Endothelial cell of umbilical vein (primary cell): ENCODE results near the gene C1QL4.
"Not testable (repeated sequence)": the region's sequence is repeated elsewhere in the genome, so short reads cannot be mapped to it uniquely, and the experiment has no call there.

Source experiments
- CTCF ChIP-seq, 2 donors: IDR thresholded peaks; 1 replicate in 1 of 2; 2 replicates in 1 of 2; pipeline ENCODE4 v1.5.1; 2011; ENCODE audit warnings: low read length in 2 of 2, mild to moderate bottlenecking in 2 of 2, moderate library complexity in 2 of 2, control low read depth in 1 of 2, inconsistent platforms in 1 of 2, low read depth in 1 of 2; ENCODE audit not compliant: insufficient read depth in 1 of 2; ENCODE audit errors: extremely low read depth in 1 of 2
- GATA2 ChIP-seq: IDR thresholded peaks from 2 replicates; pipeline ENCODE4 v1.7.0; 2011; ENCODE audit warnings: low read depth, mild to moderate bottlenecking, moderate library complexity, mixed read lengths, low read length; ENCODE audit not compliant: insufficient read length, insufficient read depth
- JUN ChIP-seq: IDR thresholded peaks from 2 replicates; pipeline ENCODE4 v1.6.1; 2011; ENCODE audit warnings: borderline replicate concordance, low read depth; ENCODE audit not compliant: insufficient read length, insufficient read depth
- MAX ChIP-seq: IDR thresholded peaks from 2 replicates; pipeline ENCODE4 v1.6.1; 2011; ENCODE audit not compliant: insufficient read depth, insufficient read length
- POLR2A ChIP-seq: IDR thresholded peaks from 2 replicates; pipeline ENCODE4 v1.6.1; 2012; ENCODE audit warnings: low read depth, mild to moderate bottlenecking, control low read depth, low read length
- POLR2AphosphoS5 ChIP-seq: IDR thresholded peaks from 2 replicates; pipeline ENCODE4 v1.6.1; 2012; ENCODE audit warnings: low read depth, mild to moderate bottlenecking, control low read depth, low read length, moderate library complexity; ENCODE audit not compliant: insufficient read depth

DNA sequence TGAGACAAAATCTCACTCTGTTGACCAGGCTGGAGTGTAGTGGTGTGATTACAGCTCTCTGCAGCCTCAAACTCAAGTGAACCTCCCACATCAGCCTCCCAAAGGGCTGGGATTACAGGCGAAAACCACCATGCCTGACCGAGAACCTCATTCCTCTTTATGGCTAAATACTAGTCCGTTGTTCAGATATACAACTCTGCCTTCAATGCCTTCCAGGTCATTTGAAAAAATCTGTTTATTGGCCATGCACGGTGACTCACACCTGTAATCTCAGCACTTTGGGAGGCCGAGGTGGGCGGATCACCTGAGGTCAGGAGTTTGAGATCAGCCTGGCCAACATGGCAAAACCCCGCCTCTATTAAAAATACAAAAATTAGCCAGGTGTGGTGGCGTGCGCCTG, 43.2 kb upstream of the C1QL4 start:
- TF ChIP-seq GATA2; CTCF (IDR thresholded peaks at IDR 0.05; ENCODE audit: extremely low read depth in 1 of 2, insufficient read depth in 1 of 2, low read depth in 1 of 2, low read length in 2 of 2); MAX; POLR2A; POLR2AphosphoS5; JUN: not testable (repeated sequence)
